Left hindlimb (tissue), 1 donor: Measurements from ENCODE around the gene ANKS3.
A peak's percentile ranks its signal among the peaks of the same experiment; 100 is the strongest.

Experiments
- DNase-seq: peaks from one replicate; pipeline ENCODE4 v3.0.0-alpha.2; 2018

Gene ANKS3

GRCh38 chr16:4682616-4683254, 51.3 kb downstream of the ANKS3 start:
- DNase-seq = no peak

GRCh38 chr16:4682084-4682591, 51.9 kb downstream of the ANKS3 start:
- no peak for DNase-seq

DNA sequence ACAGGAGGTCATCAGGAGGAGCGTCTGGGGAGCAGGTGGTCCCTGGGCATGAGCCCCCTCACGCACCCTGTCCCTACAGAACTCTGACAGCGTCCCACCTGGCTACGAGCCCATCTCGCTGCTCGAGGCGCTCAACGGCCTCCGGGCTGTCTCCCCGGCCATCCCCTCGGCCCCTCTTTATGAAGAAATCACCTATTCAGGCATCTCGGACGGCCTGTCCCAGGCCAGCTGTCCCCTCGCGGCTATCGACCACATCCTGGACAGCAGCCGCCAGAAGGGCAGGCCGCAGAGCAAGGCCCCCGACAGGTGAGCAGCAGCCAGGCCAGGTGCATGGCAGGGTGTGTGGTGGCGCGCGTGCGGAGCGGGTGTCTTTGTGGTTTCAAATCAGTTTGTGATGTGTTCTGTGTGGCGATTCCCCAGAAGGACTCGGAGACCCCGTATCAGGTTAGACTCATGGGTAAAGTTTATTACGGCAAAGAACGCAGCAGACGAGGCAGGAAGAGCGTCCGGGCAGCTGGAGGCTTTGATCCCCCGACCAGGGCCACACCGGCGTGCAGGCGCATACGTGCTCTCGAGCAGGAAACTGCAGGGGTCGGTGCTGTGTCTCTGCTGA, 52.5 kb downstream of the ANKS3 start:
- peak; percentile 25 for DNase-seq

DNA sequence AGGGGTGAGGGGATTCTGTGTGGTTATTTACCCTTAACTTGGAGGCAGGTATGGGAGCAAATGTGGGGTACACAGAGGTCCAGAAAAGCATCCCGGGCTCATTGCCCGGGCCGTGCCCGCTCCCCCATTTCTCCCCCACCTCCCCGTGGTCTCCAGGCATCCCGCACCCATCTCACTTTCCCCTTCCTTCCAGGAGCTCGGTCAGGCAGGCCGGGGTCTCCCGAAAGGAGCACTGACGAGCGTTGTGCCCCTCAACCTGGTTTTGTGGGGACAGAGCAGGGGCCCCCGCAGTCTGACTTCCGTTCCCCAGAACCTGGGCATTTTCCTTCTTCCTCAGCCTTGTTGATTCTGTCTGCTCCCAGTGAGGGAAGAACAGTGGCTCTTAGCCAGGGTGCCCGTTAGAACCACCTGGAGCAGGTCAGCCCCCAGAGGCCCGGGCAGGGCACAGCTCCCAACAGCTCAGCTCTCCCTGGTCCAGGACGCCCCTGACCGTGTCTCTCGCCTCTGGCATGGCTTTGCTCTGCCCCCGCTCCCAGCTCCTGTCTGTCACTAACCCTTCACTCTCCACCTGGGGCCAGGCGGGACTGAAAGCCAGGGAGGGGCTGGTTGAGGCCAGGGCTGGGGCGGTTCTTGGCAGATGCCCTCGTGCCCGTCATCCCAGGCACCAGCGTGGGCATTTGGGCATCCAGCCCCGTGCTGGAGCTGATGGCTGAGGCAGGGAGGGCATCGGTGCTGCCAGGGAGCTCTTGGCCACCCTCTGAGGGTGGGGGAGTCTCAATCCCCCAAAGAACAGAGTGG, 53.2 kb downstream of the ANKS3 start:
- DNase-seq = peak; percentile 40

DNA sequence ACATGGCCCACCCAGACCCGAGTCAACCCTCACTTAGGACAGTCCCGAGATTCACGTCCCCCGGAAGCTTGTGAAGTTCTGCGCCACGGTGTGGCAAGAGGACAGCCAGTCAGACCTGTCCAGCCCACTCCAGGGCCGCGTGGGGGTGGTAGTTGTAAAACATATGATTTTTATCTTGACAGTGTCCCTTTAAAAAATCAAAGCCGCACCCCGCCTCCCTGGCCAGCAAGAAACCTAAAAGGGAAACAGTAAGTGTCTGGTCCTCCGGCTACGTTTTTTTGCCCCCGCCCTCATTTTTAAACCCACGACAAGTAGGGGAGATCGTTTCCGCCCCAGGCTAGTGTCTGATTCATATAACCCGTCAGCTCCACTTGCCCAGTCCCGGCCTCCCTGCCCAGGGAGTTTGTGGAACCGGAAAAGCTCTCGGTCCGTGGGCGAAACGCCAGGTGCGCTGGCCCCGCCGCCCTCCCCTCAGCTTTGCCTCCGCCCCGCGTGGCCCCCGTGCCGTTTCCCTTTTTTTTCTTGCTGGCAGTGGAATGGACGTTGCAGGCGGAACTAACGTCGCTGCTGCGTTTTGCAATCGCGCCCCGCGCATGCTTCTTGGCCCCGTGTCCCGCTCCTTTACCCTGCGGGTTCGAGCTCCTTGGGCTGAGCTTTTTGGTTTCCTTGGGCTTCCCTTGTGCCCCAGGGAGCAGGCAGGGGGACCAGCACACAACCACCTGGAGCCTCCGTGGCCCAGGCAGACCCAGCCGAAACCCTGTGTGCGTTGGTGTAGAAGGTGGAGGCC, 54.0 kb downstream of the ANKS3 start:
- DNase-seq = peak; percentile 47

DNA sequence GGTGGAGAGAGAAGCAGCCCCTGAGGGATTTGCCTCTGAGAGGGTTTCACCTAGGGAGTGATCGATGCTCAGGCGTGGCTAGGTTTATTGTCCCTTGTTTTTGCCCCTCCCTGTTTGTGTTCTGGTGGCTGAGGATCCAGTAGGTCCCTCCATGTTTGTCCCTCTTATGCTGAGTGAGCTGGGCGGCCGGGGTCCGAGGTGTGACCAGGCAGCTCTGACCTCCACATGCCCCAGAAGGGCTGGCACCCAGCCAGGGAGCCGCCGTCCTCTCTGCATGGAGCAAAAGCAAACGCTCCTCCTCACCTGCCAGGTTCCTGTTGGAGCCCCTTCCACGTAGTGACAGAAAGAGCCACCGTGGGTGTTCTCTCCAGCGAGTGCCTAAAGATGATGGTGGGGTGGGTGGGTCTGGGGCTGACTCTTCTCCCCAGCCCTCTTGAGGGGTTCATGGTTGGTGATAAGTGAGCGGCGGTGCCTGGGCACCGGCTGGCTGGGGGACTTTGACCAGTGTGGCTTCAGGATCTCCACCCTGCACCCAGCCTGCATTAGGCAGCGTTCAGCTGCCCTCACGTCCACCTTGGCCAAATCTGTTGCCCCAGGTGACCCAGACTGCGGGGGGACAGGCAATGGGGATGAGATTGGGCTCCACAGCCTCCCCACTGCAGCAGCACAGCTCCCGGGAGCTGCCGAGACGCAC, 54.8 kb downstream of the ANKS3 start:
- peak; percentile 23 for DNase-seq

DNA sequence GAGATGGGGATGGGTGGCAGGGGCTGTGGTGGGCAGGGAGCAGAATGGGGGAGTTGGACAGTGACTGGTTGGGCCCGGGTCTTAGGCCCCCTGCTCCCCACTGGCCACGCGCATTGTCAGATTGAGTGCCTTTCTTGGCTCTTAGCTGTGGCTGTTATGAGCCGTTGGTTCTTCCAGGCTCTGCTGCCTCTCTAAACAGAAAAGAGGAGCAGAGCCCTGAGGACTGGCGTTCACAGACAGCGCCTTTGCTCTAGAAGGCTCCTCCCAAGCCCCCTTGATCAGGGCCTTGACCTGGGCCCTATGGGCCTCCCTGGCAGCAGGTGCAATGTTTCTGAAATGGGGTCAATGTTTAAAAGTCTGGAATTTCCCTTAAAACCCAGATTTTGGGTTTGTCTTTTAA, 55.5 kb downstream of the ANKS3 start:
- no peak for DNase-seq

DNA sequence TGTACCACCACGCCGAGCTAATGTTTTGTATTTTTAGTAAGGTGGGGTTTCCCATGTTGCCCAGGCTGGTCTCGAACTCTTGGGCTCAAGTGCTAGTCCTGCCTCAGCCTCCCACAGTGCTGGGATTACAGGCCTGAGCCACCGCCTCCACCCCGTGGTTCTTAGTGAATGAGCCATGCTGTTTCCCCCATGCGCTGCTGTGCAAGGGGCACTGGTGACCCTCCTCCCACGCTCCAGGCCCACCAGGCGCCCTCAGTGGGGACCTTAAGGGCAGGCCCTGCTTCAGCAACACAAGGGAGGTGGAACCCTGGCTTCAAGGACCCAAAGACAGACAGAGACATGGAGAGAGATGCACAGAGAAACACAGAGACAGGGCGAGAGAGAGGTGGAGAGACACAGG, 56.1 kb downstream of the ANKS3 start:
- DNase-seq = no peak

DNA sequence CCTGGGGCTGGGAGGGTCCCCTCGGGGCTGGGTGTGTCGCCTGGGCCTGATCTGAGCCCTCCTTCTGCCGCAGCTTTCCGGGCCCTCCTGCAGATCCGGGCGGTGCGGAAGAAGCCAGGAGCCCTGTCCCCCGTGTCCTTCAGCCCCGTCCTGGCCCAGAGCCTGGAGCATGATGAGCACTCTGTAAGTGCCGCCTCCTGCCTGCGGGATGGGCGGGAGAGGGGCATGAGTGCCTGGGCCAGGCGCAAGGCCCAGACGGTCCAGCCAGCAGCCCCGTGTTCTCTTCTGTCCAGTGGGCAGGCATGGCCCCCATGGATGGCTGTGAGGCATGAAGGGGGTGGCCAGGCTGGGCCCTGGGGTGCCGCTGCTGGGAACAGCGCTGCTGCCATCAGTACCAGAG, 56.7 kb downstream of the ANKS3 start:
- no peak for DNase-seq

DNA sequence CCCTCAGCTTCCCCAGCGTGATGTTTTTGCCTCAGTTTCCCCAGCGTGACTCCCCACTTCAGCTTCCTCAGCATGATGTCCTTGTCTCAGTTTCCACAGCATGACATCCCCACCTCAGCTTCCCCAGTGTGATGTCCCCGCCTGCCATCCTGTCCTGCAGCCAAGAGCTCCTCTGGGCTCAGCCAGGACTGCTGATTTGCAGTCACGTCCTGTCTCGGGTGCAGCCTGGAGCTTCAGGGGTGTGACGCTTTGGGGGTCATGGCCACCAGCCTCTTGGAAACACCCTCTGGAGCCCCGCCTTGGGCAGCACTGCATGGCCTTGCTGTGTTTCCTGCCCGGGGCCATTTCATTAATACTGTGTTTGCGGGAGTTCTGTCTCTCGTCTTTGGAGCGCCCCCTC, 57.2 kb downstream of the ANKS3 start:
- DNase-seq = peak; percentile 28

GRCh38 chr16:4675864-4676786, 57.9 kb downstream of the ANKS3 start:
- DNase-seq = peak; percentile 37

GRCh38 chr16:4674926-4675530, 59.0 kb downstream of the ANKS3 start:
- DNase-seq = no peak

GRCh38 chr16:4673387-4674046, 60.6 kb downstream of the ANKS3 start:
- DNase-seq = no peak

DNA sequence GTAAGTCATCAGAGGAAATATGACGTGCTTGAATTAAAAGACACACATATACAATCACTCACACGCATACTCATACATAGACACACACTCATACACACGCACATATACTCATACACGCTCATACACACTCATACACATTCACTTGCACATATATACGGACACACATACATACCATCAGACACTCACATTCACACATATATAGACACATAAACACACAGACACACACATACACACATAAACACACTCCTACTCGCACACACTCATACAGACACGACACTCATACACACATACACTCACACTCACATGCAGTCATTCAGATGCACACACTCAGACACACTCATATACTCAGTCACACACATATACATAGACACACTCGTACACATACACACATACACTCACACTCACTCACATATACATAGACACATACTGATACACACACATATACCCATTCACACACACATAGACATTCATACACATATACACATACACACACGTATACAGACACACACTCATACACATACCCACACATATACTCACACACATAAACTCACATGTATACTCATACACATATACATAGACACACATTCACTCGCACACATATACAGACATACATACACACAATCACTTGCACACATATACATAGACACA, 65.6 kb downstream of the ANKS3 start:
- DNase-seq = no peak

GRCh38 chr16:4667203-4667963, 66.7 kb downstream of the ANKS3 start:
- peak; percentile 29 for DNase-seq

DNA sequence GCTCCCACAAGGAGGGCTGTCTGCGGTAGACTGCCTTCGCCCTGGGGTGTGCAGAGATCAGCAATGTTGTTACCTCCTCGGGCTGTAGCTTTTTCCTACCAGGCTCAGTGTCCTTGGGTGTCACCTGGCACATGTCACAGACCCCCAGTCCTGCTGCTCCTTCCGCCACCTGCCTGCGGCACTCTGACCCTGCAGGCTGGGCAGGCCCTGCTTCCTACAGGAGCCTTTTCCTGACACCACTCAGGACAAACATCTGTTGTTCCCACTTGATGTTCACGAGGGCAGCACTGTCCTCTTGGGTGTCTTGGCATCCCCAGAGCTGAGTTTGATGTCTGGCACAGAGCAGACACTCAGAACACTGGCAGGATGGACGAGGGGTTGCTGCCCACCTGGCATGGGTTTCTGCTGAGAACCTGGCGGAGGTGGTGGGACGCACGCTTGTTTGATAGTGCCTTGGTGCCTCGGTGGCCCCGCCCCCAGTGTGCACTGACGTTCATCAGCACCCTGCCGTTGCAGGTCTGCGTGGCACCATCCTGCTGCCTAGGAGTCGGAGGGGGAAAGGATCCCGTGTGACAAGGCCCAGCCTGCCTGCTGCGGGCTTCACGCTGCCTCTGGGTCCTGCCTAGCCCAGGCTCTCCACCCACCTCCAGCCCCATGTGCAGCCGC, 67.4 kb downstream of the ANKS3 start:
- DNase-seq = peak; percentile 27

GRCh38 chr16:4664538-4665418, 69.3 kb downstream of the ANKS3 start:
- peak; percentile 38 for DNase-seq
